ENCODE data around the gene COLEC11. TPM values are rescaled to one million over a fixed set of nuclear protein-coding genes. Genes with fewer than 3 reads are reported as not detected.

COLEC11 gene
- total RNA-seq, 2 experiments from 2014 or later, result 0.47 TPM; not detected in 1

DNA sequence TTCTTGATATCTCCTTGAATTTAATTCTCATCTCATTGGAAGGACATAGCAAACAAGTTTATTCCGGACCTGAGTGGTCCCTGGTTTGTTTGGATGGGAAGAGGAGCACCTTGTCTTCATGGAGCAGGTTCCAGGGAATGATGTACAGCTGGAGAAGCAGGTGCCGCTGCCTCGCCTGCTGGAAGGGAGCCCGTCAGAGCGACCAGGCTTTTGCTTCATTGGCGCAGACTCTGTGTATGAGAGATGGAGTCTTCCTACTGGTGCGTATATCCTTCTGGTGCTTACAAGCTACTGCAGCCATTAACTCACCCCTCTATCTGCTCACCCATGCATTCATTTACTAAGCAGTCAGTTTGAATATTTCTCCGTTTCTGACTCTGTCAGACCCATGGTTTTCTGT is 51.5 kb downstream of the COLEC11 start:
- H3K9me3 ChIP-seq (ENCODE audit: control insufficient read depth in 1 of 2, insufficient read depth in 1 of 2, low read length in 2 of 2), result no peaks in the 10 kb centered on the region
- peaks cover 8% of the 10 kb centered on the region for H3K4me1 ChIP-seq (ENCODE audit: insufficient read depth, low read length)
- H3K36me3 ChIP-seq (ENCODE audit: insufficient read depth, low read length), result no peaks in the 10 kb centered on the region
- H3K27me3 ChIP-seq (ENCODE audit: control insufficient read depth in 1 of 2, insufficient read depth in 2 of 2, low read length in 2 of 2), result peaks cover 0 to 2% of the 10 kb centered on the region in 2 experiments
- no peak overlapping the region for H3K4me3 ChIP-seq (ENCODE audit: low read length)
- Mint-ChIP-seq H3K9me3 (no peaks in the 10 kb centered on the region), H3K4me3 (no peak overlapping the region), H3K27ac (no peak overlapping the region), H3K4me1 (ENCODE audit: low read depth) (peaks cover 5% of the 10 kb centered on the region), H3K27me3 (no peaks in the 10 kb centered on the region), H3K36me3 (ENCODE audit: low read depth) (no peaks in the 10 kb centered on the region)
- CTCF ChIA-PET, result no interaction called here
- H3K27ac ChIP-seq (ENCODE audit: low read depth in 1 of 2, low read length in 2 of 2), result no peak overlapping the region
- ATAC-seq (ENCODE audit: poor library complexity) (no peak), DNase-seq (no peak)
- TF ChIP-seq CTCF (IDR thresholded peaks at IDR 0.05), result no peak
- POLR2A ChIA-PET, result no interaction called here
- intact Hi-C loops (cut with DNase I, micrococcal nuclease), result no loop called here

GRCh38 chr2:3647246-3647645 is 52.3 kb downstream of the COLEC11 start:
- intact Hi-C loops (cut with DNase I, micrococcal nuclease), result no loop called here
- ATAC-seq (ENCODE audit: poor library complexity) (no peak), DNase-seq (no peak)
- H3K4me3 ChIP-seq (ENCODE audit: low read length), result no peak overlapping the region
- H3K9me3 ChIP-seq (ENCODE audit: control insufficient read depth in 1 of 2, insufficient read depth in 1 of 2, low read length in 2 of 2), result no peaks in the 10 kb centered on the region
- no peak overlapping the region for H3K27ac ChIP-seq (ENCODE audit: low read depth in 1 of 2, low read length in 2 of 2)
- Mint-ChIP-seq H3K27ac (no peak overlapping the region), H3K4me1 (ENCODE audit: low read depth) (peaks cover 13% of the 10 kb centered on the region), H3K9me3 (no peaks in the 10 kb centered on the region), H3K4me3 (no peak overlapping the region), H3K27me3 (no peaks in the 10 kb centered on the region), H3K36me3 (ENCODE audit: low read depth) (no peaks in the 10 kb centered on the region)
- POLR2A ChIA-PET, result no interaction called here
- no peak for TF ChIP-seq CTCF (IDR thresholded peaks at IDR 0.05)
- H3K27me3 ChIP-seq (ENCODE audit: control insufficient read depth in 1 of 2, insufficient read depth in 2 of 2, low read length in 2 of 2), result peaks cover 0 to 2% of the 10 kb centered on the region in 2 experiments
- no peaks in the 10 kb centered on the region for H3K36me3 ChIP-seq (ENCODE audit: insufficient read depth, low read length)
- CTCF ChIA-PET, result no interaction called here
- peaks cover 16% of the 10 kb centered on the region for H3K4me1 ChIP-seq (ENCODE audit: insufficient read depth, low read length)

DNA sequence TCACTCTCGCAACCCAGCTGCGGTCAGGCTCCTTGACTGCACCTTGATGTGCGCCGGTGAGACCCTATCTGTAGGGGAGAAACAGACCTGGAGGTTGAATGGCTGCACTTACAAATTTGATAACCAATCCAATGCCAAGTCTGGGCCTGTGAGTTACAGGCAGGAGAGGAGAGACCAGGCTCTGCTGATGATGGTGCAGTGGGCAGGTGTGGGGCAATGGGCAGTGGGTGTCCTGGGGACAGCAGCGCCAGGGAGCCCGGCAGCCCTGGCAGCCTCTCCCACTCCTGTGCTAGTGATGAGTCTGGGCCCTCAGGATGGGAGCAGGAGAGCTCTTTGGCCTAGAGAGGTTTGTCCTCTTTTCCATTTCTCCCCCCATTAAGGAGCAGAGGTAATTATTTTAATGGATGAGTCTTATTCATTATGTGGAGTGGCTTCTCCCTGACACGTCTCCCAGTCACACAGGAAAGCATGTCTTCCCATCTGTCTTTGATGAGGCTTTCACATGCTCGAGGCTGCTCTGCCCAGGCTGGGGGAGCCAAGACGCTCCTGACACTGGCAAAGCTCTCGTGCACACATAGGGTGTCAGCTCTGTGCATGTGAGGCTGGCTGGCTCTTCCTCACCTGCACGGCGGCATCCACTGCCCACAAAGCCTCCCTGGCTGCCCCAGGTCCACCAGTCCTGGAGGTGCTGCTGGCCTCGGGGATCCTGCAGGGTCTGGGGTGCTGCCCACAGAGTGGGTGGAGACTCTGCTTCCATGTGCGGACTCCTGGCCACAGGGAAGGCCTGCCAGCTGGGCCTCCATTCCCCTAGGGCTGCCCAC is 53.1 kb downstream of the COLEC11 start:
- Histone ChIP-seq H3K36me3 (ENCODE audit: insufficient read depth, low read length) (no peaks in the 10 kb centered on the region), H3K27me3 (ENCODE audit: control insufficient read depth in 1 of 2, insufficient read depth in 2 of 2, low read length in 2 of 2) (peaks cover 0 to 2% of the 10 kb centered on the region in 2 experiments), H3K9me3 (ENCODE audit: control insufficient read depth in 1 of 2, insufficient read depth in 1 of 2, low read length in 2 of 2) (no peaks in the 10 kb centered on the region), H3K4me1 (ENCODE audit: insufficient read depth, low read length) (peaks cover 21% of the 10 kb centered on the region), H3K4me3 (ENCODE audit: low read length) (no peak overlapping the region), H3K27ac (ENCODE audit: low read depth in 1 of 2, low read length in 2 of 2) (no peak overlapping the region)
- CTCF ChIA-PET, result no interaction called here
- no peak for ATAC-seq (ENCODE audit: poor library complexity)
- intact Hi-C loops (cut with DNase I, micrococcal nuclease), result no loop called here
- no peaks in the 10 kb centered on the region for H3K36me3 Mint-ChIP-seq (ENCODE audit: low read depth)
- H3K27ac Mint-ChIP-seq, result no peak overlapping the region
- H3K9me3 Mint-ChIP-seq, result no peaks in the 10 kb centered on the region
- H3K4me3 Mint-ChIP-seq, result no peak overlapping the region
- no peak for DNase-seq
- no peaks in the 10 kb centered on the region for H3K27me3 Mint-ChIP-seq
- peaks cover 14% of the 10 kb centered on the region for H3K4me1 Mint-ChIP-seq (ENCODE audit: low read depth)
- no peak for TF ChIP-seq CTCF (IDR thresholded peaks at IDR 0.05)
- POLR2A ChIA-PET, result no interaction called here
